NCI-H1417 treated with DMSO at 0.1 percent for 48 hours (cell line): ENCODE results near the gene SPSB1.

ENCODE experiments used
- DNase-seq: peaks from one replicate; lab custom pipeline; 2025; lab: John Stamatoyannopoulos, UW

SPSB1 gene

DNA sequence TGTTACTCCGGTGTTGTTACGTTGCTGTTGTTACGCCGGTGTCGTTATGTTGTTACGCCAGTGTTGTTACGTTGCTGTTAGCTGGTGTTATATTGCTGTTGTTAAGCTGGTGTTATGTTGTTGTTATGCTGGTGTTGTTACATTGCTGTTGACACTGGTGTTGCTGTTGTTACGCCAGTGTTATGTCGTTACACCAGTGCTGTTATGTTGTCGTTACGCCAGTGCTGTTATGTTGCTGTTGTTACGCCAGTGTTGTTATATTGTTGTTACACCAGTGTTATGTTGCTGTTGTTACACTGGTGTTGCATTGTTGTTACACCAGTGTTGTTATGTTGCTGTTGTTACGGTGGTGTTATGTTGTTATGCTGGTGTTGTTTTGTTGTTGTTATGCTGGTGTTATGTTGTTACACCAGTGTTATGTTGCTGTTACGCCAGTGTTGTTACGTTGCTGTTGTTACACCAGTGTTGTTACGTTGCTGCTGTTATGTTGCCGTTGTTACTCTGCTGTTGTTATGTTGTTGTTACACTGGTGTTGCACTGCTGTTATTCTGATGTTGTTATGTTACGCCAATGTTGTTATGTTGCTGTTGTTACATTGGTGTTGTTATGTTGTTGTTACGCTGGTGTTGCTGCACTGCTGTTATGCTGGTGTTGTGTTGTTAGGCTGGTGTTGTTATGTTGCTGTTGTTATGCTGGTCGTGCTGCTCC is 32.5 kb upstream of the SPSB1 start:
- DNase-seq = no peak

DNA sequence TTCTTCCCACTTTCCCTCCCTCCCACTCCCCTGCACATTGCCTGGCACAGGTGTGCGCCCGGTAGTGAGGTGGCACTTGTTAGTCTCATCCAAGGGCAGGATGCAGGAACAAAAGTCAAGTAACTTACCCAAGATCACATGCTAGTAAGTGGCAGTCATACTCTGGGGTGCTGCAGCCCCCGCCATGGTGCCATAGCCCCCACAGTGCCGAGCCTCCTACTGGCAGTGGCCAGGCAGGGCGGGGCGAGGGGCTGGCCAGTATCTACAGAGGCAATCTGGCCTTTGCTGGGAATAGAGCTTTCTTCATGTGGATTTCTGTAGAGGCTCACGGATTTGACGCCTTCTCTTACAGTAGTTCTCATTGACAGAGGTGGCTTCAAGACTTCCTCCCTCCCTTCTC is 31.2 kb upstream of the SPSB1 start:
- no peak for DNase-seq

DNA sequence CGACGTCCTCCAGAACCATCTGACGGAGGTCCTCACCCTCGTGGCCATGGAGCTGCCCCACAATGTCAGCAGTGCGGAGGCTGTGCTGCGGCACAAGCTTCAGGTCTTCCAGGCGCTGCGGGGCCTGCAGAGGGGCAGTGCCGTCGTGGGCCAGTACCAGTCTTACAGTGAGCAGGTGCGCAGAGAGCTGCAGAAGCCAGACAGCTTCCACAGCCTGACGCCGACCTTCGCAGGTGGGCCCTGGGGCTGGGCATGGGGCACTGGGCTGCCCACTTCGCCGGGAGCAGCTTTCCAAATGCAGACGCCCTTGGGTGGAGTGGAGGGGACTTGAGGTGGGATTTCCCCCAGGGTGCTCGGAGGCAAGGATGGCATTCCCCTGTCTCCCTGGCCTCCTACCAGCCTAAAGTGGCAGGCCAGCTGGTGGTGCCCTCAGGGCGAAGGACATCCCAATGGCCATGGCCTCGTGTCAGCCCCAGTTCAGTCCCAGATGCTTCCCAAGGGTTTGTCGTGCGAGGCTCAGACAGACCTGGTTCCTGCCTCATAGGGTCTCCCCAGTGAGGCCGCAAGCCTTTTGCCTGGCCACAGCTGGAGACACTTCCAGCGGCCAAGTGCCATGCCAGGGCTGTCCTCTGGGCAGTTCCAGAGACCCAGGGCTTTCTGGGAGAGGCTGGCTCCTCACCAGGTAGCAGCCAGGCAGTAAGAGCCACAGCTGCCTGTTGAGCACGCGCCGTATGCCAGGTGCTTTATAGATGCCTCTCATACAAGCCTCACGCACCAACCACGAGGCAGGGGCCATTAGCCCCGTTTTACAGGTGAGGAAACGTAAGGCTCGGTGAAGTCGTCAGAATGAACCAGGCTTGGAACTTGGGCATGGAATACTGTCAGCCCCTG is 30.4 kb upstream of the SPSB1 start:
- DNase-seq = no peak

DNA sequence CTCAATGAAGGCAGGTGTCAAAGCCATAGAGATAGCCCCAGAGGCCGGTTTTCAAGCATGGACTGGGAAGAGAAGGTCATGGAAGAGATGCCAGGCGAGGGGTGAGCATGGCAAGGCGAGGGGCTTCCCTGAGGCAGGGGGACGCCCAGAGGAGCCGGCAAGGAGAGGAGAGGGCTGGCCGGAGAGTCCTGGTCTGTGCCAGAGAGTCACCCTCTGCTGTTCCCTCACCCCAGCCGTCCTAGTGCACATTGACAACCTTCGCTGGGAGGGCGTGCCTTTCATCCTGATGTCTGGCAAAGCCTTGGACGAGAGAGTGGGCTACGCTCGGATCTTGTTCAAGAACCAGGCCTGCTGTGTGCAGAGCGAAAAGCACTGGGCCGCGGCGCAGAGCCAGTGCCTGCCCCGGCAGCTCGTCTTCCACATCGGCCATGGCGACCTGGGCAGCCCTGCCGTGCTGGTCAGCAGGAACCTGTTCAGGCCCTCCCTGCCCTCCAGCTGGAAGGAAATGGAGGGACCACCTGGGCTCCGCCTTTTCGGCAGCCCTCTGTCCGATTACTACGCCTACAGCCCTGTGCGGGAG is 29.3 kb upstream of the SPSB1 start:
- DNase-seq = no peak

DNA sequence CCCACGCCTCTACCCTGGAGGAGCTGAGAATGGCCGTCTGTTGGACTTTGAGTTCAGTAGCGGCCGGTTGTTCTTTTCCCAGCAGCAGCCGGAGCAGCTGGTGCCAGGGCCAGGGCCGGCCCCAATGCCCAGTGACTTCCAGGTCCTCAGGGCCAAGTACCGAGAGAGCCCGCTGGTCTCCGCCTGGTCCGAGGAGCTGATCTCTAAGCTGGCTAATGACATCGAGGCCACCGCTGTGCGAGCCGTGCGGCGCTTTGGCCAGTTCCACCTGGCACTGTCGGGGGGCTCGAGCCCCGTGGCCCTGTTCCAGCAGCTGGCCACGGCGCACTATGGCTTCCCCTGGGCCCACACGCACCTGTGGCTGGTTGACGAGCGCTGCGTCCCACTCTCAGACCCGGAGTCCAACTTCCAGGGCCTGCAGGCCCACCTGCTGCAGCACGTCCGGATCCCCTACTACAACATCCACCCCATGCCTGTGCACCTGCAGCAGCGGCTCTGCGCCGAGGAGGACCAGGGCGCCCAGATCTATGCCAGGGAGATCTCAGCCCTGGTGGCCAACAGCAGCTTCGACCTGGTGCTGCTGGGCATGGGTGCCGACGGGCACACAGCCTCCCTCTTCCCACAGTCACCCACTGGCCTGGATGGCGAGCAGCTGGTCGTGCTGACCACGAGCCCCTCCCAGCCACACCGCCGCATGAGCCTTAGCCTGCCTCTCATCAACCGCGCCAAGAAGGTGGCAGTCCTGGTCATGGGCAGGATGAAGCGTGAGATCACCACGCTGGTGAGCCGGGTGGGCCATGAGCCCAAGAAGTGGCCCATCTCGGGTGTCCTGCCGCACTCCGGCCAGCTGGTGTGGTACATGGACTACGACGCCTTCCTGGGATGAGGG is 28.5 kb upstream of the SPSB1 start:
- no peak for DNase-seq

DNA sequence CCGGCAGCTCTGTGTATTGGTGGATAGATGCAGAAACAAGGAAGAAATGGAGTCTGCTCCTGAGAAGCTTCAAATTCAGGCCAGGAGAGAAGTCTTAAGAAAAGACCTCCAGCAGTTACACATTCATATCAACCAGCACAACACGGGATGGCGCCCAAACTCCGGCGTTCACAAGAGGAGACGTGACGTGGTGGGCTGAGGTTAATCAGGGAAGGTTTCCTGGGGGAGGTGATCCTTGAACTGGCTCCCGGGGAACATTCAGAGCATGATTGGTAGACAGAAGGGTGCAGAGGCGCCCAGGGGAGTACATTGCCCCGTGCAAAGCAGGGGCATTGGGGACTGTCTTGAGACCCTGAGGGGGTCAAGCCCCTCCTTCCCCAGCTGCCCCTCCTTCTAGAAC is 27.7 kb upstream of the SPSB1 start:
- DNase-seq = no peak

DNA sequence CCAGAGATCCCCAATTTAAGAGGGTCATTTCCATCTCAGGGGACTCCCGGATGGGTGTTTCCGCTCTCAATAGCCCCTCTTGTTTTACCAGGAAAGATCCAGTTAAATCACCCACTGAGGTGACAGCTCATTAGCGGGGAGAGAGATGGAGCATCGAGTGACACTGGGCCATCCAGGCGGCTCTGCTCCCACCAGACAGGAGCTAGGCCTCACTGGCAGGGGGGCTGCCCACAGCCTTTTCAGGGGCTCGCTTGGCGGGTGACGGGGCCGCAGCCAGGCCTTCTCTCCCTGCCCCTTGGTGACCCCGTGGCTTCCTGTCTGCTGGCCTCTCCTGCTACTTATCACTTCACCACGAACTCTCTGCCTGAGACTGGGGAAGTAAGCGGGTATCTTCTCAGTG is 26.7 kb upstream of the SPSB1 start:
- no peak for DNase-seq

DNA sequence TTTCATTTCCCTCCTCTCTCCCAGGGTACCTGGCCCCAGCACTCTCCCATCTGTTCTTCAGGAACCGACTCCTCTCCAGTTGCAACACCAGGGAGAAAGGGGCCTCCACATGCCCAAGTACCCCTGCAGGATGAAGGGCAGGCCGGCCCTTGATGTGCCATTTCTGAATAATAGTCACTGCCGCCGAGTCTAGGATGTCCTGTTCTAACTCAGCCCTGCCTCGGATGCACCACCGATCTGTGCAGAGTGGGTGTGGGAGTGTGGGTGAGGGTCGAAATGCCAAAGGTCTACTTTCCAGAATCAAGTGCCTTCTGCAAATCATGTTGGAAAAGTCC is 25.4 kb upstream of the SPSB1 start:
- DNase-seq = no peak

DNA sequence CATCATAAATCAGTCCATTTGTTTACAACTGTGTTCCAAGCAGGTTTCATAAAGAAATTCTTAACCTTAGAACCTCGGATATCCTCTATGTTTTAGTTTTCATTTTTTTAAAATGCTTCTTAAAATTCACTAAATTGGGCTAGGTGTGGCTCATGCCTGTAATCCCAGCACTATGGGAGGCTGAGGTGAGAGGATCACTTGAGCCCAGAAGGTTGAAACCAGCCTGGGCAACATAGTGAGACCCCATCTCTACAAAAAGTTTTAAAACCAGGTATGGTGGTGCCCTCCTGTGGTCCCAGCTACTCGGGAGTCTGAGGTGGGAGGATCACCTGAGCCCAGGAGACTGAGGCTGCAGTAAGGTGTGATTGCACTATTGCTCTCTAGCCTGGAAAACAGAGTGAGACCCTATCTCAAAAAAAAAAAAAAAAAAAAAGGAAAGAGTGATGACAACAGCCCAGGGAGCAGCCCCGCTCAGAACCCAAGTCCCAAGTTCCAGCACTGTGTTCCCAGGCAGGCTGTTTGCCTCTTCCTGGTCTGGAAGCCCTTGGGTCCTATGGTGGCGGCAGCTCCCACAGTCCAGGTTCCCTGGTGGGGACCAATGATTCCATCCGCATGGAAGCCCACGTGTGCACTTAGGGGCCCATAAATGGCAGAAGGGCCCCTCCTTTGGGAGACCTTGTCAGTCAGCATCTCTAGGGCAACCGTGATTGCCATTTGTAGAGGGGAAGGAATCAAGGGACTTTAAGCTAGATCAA is 24.7 kb upstream of the SPSB1 start:
- DNase-seq = no peak

DNA sequence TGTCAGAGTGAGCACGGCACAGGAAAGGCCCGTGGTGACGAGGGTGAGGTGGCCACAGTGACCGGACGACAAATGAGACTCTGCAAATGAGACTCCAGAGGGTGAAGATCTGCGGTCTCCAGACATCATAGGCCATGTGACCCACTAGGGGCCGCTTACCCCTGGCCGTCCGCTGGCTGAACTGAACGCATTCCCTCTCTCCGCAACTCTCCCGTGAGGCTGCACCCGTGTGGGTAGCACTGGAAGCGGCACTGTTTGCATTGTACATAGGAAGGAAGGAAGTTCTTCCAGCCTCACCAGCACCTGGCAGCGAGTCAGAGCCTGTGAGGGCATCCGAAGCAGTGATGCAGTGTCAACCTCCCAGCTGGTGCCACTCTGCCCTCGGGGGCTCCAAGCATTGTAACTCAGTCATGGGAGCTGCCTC is 23.6 kb upstream of the SPSB1 start:
- no peak for DNase-seq

DNA sequence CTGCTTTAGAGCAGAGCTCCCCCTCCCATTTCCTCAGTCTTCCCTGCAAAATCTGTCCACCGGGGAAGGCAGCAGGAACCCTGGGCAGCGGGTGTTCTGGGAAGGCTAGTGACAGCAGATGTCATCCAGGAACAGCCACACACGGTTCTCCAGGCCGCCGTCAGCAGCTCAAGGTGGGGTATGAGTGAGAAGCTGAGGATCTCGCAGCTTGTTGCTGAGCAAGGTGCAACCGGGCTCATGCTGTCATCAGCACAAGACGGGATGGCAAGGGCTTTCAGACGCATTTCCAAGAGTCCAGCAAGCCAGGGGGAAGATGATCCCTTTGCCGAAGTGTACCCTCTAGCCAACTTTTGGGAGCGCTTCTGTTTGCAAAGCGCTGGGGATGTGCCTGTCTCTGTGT is 23.0 kb upstream of the SPSB1 start:
- DNase-seq = no peak

DNA sequence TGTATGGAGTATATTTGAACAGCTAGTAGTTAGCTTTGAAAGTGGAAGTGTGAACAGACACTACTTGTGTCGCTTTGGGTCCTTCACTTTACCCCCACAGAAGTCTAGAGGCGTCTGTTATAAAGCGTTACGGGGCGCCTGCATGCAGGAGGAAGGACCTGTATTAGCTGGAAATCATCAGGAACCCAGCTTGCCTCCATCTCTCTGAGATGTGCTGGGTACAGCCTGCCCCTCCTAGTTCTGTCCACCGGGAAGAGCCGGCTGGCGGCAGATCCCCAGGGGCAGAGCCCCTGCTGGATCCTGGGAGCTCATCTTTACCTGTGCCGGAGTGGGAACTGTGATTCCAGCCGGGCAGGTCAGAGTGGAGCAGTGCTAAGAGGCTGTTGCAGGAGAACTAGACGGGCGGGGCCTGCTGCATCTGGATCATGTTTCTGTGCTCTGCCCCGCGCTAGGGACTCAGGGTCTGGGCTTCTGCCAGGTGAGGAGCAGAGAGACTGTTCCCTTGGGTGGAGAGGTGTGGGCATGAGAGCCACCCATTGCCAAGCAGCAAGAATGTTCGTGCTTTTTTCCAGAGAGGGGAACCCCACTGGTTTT is 22.3 kb upstream of the SPSB1 start:
- DNase-seq = no peak

DNA sequence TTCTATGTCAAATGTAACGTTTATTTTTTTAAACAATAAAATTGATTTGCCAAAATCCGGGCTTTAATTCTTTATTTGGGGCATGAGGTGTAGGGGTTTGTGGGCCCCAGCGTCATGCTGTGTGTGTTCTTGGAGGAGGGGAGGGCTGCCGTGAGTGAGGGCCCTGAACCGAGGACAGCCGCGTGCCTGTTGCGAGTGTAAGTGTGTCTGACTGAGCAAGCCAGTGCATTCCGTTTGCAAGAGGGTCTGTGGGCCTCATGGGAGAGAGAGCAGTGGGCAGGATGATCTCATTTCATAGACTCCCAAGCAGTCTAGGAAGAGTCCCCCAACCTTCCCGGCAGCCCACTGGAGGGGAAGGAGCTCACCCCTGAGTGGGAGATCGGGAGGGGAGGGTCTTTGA is 21.4 kb upstream of the SPSB1 start:
- no peak for DNase-seq

DNA sequence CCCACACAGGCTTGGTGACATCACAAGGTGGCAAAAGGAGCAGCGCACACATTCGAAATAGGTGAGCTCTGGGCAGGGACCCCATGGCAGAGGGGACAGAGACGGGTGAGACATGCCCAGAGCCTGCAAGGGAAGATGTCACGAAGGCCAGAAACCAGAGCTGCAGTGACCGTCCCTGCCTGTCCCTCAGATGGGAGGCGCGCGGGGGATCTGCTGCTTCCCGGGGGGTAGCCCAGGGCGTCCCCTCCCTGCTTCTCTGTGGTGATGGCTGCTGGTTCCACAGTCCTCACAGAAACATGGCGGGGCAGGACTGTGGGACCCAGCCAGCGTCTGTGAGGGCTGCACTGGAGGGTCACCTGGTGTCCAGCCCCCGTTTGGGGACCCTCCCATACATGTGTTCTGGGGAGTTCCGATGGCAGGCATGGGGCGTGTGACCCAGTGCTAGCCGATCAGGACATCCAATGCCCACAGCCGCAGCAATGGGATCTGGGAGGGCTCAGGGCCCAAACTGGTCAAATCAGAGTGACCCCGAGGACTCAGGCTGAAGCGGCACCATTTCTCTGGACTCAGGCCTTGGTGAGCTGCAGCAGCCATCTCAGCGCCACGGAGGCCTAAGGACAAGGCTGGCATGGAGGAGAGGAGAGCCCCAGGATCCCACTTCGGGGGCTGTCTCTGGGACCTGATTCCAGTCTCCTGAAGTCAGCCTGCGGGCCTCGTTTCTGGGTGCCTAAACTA is 20.7 kb upstream of the SPSB1 start:
- DNase-seq = no peak

DNA sequence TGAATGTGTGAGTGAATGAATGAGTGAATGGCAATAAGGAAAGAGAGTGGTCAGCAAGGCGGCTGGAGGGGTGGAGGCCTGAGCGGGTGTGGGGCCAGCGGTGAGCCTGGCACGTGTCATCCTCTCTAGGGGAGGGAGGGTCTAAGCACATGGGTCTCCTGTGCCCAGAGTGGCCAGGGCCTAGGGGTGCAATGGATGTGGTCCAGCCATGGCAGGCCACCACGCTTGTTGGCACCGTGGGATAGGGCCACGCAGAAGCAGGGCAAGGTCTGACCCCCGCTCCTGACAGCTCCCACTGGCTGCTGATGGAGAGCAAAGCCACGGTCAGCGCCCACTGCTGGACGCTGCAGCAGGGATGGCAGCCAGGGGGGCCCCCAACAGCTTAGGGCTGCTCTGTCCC is 19.5 kb upstream of the SPSB1 start:
- DNase-seq = no peak

DNA sequence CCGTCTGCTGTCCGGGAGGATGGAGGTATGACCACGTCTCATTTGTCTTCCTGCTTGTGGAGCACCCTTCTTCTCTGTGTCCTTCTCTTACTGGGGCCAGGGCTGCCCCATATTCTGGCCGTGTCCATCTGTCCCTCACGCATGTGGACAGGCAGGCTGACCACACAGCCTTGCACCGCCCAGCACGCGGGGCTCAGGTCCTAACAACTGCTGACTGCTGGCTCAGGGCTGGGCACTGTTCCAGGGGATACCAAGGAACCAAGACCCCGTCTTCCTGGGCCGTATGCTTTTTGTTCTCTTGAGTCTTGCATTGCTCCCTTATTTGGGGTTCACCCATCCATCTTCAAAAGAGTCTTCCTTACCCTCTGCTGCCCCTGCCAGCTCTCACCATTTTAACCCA is 17.5 kb upstream of the SPSB1 start:
- DNase-seq = no peak

DNA sequence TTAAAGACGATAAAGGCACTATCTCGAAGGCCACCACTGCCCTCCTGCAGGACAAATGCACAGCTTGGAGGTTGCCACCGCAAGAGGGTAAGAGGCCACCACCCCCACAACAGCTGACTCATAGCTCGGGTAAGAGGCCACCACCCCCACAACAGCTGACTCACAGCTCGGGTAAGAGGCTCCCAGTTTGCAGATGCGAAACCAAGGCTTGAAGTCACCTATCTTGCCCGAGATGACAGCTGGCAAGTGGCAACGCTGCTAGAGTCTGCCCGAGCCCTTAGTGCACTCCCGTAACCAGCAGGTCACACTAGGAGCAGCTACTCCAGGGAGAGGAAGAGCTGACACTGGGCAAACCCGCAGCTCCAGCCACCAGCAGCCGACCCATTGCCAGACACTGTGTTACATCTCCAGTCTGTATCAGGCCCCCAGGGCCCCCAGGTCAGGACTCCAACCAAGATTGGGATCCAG is 17.1 kb upstream of the SPSB1 start:
- no peak for DNase-seq

DNA sequence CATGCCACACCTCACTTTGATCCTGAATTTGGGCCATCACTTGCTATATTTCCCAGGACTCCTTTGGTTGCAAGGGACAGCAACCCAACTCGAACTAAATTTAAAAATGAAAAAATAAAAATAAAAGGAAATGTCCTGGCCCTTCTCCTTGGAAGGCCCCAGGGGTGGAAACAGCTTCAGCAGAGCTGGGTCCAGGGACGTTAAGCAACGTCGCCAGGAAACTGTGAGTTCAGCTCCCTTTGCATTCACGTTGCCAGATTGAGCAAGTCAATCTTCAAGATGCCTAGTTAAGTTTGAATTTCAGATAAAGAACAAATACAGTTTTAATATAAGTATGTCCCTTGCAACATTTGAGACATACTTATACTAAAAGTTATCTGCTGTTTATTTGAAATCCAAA is 14.6 kb upstream of the SPSB1 start:
- no peak for DNase-seq

DNA sequence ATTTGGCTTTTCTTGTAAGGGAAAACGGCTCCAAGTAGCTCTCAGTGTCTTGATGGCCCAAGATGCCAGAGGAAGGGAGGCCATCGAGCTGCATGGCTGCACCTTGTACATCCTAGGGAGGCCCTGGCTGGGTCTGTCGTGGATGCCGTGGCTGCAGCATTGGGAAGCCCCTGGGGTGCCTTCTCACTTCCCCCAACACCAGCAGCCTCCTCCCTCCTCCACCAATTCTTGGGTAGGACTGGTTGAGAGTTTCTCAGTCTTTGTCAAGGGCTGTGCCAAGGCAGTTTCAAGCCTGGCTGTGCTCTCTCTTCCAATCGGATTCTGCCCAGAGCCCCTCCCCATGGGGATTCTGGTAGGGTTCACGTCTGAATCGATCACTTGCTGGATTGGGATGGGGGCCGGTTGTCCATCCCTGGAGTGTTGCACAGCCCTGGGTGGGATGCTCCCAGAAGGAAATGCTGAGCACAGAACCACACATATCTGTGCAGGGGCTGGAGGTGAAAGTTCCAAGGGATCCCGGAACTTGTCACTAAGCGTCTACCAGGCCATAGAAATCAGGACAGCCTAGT is 14.0 kb upstream of the SPSB1 start:
- no peak for DNase-seq
